HG03571 (cell line): ENCODE results near the gene SH2D3A.
"Not testable (repeated sequence)": the region's sequence is repeated elsewhere in the genome, so short reads cannot be mapped to it uniquely, and the experiment has no call there.

Experiments used
- ATAC-seq: cut with Tn5 transposase; IDR thresholded peaks from one replicate; pipeline ENCODE4 v1.9.1; 2021; ENCODE audit not compliant: unreplicated experiment

Gene SH2D3A

DNA sequence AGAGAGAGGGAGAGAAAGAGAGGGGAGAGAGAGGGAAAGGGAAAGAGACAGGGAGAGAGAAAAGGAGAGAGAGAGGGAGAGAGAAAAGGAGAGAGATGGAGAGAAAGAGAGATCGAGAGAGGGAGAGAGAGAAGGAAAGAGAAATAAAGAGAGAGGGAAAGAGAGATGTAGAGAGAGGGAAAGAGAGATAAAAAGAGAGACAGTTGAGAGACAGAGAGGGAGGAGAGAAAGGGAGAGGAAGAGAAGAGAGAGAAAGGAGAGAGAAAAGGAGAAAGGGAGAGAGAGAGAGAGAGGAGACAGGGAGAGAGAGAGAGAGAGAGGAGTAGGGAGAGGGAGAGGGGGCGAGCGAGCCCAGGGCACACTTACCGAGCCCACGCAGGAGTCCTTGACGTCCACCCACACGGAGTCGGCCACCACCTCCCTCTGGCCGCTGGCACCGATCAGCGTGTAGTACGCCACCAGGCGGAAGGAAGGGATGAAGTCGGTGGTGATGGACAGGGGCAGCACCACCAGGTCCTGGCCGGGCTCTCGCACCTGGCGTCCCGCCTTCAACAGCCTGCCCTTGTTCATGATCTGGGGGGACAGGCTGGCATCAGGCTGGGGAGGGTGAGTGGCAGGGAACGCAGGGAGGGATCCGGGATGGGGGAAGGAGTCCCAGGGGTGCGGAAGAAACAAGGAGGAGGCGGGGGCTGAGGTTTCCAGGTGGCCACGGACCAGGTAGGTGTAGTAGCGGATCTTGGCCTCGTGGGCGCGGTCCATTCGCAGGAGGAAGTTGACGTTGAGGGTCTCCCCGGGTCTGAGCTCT lies 56.8 kb downstream of the SH2D3A start:
- no peak for ATAC-seq

DNA sequence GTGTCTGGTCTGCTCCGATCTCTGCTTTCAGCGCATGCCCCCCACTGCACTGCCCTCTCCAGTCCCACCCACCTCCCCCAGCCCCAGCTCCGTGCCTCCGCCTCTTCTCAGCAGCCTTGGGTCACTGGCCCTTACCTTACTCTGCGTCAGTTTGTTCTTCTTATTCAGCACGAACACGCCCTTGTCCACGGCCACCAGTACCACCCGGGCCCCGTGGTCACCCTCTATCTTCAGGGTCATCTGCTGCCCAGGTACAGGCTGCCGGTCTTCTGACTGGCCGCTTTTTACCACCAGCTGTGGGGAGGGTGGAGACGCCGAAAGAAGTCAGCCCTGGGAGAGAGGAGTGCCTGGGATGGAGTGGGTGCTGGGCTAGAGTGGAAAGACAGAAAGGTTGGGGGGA lies 57.7 kb downstream of the SH2D3A start:
- ATAC-seq, result no peak

DNA sequence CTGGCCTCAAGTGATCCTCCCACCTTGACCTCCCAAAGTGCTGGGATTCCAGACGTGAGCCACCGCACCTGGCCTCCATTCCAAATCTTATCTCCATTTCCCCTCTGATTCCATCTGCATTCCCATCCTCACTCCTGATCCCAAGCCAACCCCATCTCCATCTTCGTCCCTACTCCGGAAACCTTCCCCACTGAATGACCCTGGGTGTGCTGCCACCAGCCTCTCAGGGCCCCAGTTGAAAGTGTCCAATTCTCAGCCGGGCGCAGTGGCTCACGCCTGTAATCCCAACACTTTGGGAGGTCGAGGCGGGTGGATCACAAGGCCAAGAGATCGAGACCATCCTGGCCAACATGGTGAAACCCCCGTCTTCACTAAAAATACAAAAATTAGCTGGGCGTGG lies 58.3 kb downstream of the SH2D3A start:
- not testable (repeated sequence) for ATAC-seq

DNA sequence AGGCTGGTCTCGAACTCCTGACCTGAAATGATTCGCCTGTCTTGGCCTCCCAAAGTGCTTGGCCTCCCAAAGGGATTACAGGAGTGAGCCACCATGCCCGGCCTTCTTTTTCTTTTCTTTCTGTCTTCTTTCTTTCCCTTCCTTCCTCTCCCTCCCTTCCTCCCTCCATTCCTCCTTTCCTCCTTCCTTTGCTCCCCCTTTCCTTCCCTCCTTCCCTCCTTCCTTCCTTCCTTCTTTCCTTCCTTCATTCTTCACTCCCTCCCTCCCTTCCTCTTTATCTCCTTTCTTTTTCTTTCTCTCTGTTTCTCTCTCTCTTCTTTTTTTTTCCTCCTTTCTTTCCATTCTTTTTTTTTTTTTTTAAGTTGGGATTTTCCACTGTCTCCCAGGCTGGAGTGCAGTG lies 58.9 kb downstream of the SH2D3A start:
- no peak for ATAC-seq

- no peak for ATAC-seq
Observed at GRCh38 chr19:6707658-6708018, 59.6 kb downstream of the SH2D3A start.

GRCh38 chr19:6707011-6707657 lies 60.1 kb downstream of the SH2D3A start:
- no peak for ATAC-seq

GRCh38 chr19:6706633-6706958 lies 60.6 kb downstream of the SH2D3A start:
- no peak for ATAC-seq

GRCh38 chr19:6705931-6706632 lies 61.2 kb downstream of the SH2D3A start:
- ATAC-seq, result no peak
